ENCODE measurements around the gene EFNA1. TPM values are rescaled to one million over a fixed set of nuclear protein-coding genes. Genes with fewer than 3 reads are reported as not detected.
A peak's percentile ranks its signal among the peaks of the same experiment; 100 is the strongest.
"Not testable (repeated sequence)": the region's sequence is repeated elsewhere in the genome, so short reads cannot be mapped to it uniquely, and the experiment has no call there.

EFNA1 gene
- total and polyA plus RNA-seq, 3 experiments from 2014 or later, result 0.16 to 1.3 (median 0.31) TPM

DNA sequence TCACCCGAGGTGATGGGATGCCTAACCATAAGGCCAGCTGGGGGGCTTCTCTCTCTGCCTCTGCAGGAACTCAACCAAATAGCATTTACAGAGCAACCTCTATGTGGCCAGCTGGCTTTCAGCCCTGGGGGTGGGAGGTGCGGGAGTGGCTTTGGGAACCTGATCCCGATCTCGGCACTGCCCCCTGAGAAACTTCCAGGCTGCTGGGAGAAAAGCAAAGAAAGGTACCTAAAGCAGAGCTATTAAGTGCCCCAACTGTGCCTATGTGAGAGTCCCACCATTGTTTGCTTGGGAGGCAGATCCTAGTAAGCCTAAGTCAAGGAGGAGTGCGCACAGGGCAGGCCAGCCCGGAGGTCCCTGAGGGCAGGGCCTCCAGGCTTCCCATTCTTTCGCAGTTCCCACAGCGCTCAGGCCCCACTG lies 38.4 kb downstream of the EFNA1 start:
- Histone ChIP-seq H3K27ac (ENCODE audit: low read depth, low read length) (no peak overlapping the region), H3K36me3 (ENCODE audit: insufficient read depth, low read length) (peaks cover 18% of the 10 kb centered on the region), H3K27me3 (ENCODE audit: insufficient read depth, low read length, poor library complexity, severe bottlenecking) (no peaks in the 10 kb centered on the region), H3K4me3 (ENCODE audit: low read length) (no peak overlapping the region), H3K9me3 (ENCODE audit: low read length) (no peaks in the 10 kb centered on the region), H3K4me1 (ENCODE audit: insufficient read depth, low read length) (peaks cover 9% of the 10 kb centered on the region)
- H3K27ac Mint-ChIP-seq, result no peak overlapping the region
- H3K27me3 Mint-ChIP-seq, result peaks cover 2 to 3% of the 10 kb centered on the region in 2 donors
- no peak overlapping the region for H3K4me3 Mint-ChIP-seq
- DNase-seq, result no peak
- ChIA-PET CTCF (interaction anchor here (0.8 to 10.7 kb wide), 5 partner anchors 42 to 81 kb away, joined by 3 to 177 read pairs (median 3); partner anchors contain the start of gene THBS3), POLR2A (no interaction called here)
- H3K9me3 Mint-ChIP-seq, result no peaks in the 10 kb centered on the region
- peaks cover 11 to 21% (median 13%) of the 10 kb centered on the region in 3 donors for H3K4me1 Mint-ChIP-seq
- H3K36me3 Mint-ChIP-seq, result peaks cover 0 to 21% (median 7%) of the 10 kb centered on the region in 3 donors

DNA sequence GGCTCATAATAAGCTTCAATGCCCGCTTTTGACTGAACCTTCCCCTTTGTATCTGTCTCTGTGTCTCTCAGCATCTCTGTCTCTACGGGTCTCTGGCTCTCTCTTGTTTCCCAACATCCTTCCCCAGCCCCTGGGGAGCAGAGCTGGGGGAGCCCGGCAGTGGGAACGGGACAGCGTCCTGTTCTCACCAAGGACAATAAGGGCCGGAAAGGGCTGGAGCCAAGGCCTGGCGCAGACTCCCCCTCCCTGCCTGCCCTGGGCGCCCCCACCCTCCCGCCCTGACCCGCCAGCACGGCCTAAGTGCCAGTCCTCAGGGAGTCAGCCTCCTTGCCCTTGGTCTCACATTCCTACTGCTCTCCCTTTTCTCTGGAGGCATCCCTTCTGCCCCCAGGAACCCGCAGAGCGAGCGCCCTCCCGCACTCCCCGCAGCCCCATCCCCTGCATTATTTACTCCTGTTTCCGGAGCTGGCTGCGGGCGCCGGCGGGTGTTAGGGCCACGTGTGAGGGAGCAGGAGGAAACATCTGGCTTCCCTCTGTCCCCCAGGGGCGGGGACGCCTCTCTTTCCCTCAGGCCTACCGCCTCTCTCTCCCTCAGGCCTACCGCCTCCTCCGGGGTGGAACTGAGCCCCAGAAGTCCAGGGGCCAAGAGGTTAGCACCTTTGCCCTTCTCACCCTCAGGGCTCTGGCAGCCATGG lies 38.9 kb downstream of the EFNA1 start:
- H3K4me1 Mint-ChIP-seq, result peaks cover 11 to 22% (median 13%) of the 10 kb centered on the region in 3 donors
- no peaks in the 10 kb centered on the region for H3K9me3 Mint-ChIP-seq
- ChIA-PET CTCF (interaction anchor here (1.0 to 10.7 kb wide), 11 partner anchors 26 to 121 kb away, joined by 3 to 177 read pairs (median 6); partner anchors contain the start of genes ADAM15, DPM3, SLC50A1 and THBS3), POLR2A (no interaction called here)
- Histone ChIP-seq H3K36me3 (ENCODE audit: insufficient read depth, low read length) (peaks cover 18% of the 10 kb centered on the region), H3K27ac (ENCODE audit: low read depth, low read length) (no peak overlapping the region), H3K9me3 (ENCODE audit: low read length) (no peaks in the 10 kb centered on the region), H3K27me3 (ENCODE audit: insufficient read depth, low read length, poor library complexity, severe bottlenecking) (no peaks in the 10 kb centered on the region), H3K4me1 (ENCODE audit: insufficient read depth, low read length) (peaks cover 9% of the 10 kb centered on the region), H3K4me3 (ENCODE audit: low read length) (no peak overlapping the region)
- DNase-seq, result no peak
- H3K27me3 Mint-ChIP-seq, result peaks cover 2 to 3% of the 10 kb centered on the region in 2 donors
- no peak overlapping the region for H3K27ac Mint-ChIP-seq
- peaks cover 0 to 24% (median 7%) of the 10 kb centered on the region in 3 donors for H3K36me3 Mint-ChIP-seq
- H3K4me3 Mint-ChIP-seq, result no peak overlapping the region

DNA sequence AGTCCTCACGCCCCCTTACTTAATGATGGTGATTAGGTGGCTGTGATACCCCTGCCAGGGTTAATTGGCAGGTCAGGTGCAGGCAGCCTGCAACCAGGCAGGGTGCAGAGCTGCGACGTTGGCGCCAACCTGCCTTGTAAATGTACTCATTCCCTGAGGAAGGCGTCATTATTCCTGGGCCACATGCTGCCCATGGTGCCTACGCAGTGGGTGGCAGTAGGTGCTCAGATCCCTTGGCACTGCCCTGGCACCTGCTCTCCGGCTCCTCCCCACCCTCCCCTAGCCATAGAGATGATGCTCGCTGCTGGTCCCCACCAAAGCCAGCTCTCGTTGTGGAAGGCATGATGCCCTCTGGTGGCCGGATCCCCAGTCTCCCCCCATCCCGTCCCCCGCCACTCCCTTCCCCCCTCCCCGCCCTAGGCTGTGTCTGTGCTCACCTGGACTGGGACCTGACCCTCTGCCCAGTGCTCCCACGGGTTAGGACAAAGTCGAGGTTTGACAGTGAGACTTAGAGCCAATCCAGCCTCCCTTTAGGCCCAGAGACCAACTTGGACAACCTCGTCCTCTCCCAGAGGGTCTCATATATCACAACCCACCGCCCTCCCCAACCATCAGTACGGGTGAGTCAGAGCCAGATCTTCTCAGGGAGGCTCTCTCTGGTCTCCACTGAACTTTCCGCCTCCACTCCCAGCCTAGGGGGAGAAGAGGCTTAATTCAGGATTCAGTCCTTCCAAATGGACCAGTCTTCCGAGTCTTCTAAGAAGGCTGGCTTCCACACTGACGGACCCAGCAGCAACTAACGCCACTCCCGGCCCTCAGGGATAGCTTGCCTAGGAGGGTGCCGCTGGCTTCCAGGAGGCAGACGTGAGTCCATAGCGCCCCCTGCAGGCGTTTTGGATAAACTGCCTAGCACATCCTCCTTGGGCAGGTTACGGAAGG lies 39.8 kb downstream of the EFNA1 start:
- H3K4me3 Mint-ChIP-seq, result peak overlapping the region; percentile 31 to 71 (median 48)
- no peaks in the 10 kb centered on the region for H3K9me3 ChIP-seq (ENCODE audit: low read length)
- DNase-seq, result peak; percentile 73 to 88 (median 80)
- peak overlapping the region in 4 of 8 donors; percentile 5 to 55 (median 28) for H3K27ac Mint-ChIP-seq
- POLR2A ChIA-PET, result interaction anchor here (0.9 to 1.1 kb wide), 2 partner anchors 27 to 103 kb away, joined by 3 read pairs; no protein-coding TSS in a partner anchor
- no peaks in the 10 kb centered on the region for H3K27me3 ChIP-seq (ENCODE audit: insufficient read depth, low read length, poor library complexity, severe bottlenecking)
- H3K36me3 Mint-ChIP-seq, result peaks cover 0 to 30% (median 7%) of the 10 kb centered on the region in 3 donors
- peaks cover 18% of the 10 kb centered on the region for H3K4me1 ChIP-seq (ENCODE audit: insufficient read depth, low read length)
- no peaks in the 10 kb centered on the region for H3K9me3 Mint-ChIP-seq
- CTCF ChIA-PET, result interaction anchor here (0.9 to 10.7 kb wide), 18 partner anchors 10 to 122 kb away, joined by 3 to 177 read pairs (median 4); partner anchors contain the start of genes ADAM15, DPM3 and SLC50A1
- peak overlapping the region; percentile 30 for H3K4me3 ChIP-seq (ENCODE audit: low read length)
- peaks cover 18% of the 10 kb centered on the region for H3K36me3 ChIP-seq (ENCODE audit: insufficient read depth, low read length)
- H3K27me3 Mint-ChIP-seq, result peaks cover 2 to 3% of the 10 kb centered on the region in 2 donors
- H3K27ac ChIP-seq (ENCODE audit: low read depth, low read length), result no peak overlapping the region
- H3K4me1 Mint-ChIP-seq, result peaks cover 17 to 30% (median 20%) of the 10 kb centered on the region in 3 donors

DNA sequence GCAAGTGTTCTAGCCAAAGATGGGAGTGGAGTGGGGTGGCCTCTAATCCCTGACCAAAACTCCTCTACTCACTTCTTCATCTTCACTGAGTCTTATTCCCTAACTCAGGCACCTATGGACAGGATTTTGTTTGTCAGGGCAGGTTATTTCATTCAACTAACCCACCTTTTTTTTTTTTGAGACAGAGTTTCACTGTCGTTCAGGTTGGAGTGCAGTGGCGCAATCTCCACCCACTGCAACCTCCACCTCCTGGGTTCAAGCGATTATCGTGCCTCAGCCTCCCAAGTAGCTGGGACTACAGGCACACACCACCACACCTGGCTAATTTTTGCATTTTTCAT lies 40.4 kb downstream of the EFNA1 start:
- Mint-ChIP-seq H3K4me1 (peaks cover 19 to 34% (median 24%) of the 10 kb centered on the region in 3 donors), H3K27ac (peak overlapping the region in 3 of 8 donors; percentile 5 to 55 (median 42)), H3K4me3 (peak overlapping the region in 1 of 7 donors; percentile 71), H3K36me3 (peaks cover 0 to 35% (median 7%) of the 10 kb centered on the region in 3 donors)
- H3K4me3 ChIP-seq (ENCODE audit: low read length); H3K9me3 ChIP-seq (ENCODE audit: low read length); DNase-seq; H3K27me3 Mint-ChIP-seq; H3K27ac ChIP-seq (ENCODE audit: low read depth, low read length); H3K9me3 Mint-ChIP-seq; H3K27me3 ChIP-seq (ENCODE audit: insufficient read depth, low read length, poor library complexity, severe bottlenecking): not testable (repeated sequence)
- ChIA-PET POLR2A (interaction anchor here (0.9 to 1.1 kb wide), 2 partner anchors 26 to 104 kb away, joined by 3 read pairs; no protein-coding TSS in a partner anchor), CTCF (interaction anchor here (0.9 to 10.7 kb wide), 15 partner anchors 10 to 123 kb away, joined by 3 to 177 read pairs (median 4); partner anchors contain the start of gene DPM3)
- peaks cover 20% of the 10 kb centered on the region for H3K4me1 ChIP-seq (ENCODE audit: insufficient read depth, low read length)
- H3K36me3 ChIP-seq (ENCODE audit: insufficient read depth, low read length), result peaks cover 18% of the 10 kb centered on the region

DNA sequence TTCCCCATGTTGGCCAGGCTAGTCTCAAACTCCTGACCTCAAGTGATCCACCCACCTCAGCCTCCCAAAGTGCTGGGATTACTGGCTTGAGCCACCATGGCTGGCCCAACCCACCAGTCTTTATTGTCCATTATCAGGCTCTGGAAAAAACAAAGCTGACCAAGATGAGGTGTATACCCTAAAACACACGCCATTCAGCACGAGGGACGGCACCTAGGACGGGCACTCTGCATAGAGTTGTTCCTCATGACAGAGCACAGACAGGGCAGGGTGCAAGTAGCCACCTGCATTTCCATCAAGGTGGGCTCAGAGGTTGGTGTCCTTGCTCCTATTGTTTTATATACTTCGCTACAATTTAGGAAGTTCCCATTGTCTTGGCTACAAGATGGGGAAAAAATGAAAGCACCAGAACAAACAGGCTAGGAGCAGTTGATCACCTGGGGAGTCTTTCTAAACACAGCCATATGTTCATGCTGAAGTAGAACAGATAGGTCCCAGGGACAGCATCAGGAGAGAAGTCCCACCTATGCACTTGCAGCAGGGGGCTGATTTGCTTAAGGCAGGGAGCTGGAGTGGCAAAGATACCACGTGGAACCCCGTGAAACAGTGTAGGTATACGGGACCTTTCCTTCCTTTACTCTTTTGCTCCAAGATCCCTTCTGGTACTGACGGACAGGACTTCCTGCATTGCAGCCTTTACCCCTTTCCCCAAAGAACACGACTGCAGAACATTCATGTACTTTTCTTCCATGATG lies 41.0 kb downstream of the EFNA1 start:
- POLR2A ChIA-PET, result interaction anchor here (1.1 kb wide), 1 partner anchor 104 kb away, joined by 3 read pairs; no protein-coding TSS in a partner anchor
- peaks cover 24% of the 10 kb centered on the region for H3K4me1 ChIP-seq (ENCODE audit: insufficient read depth, low read length)
- peaks cover 3 to 4% of the 10 kb centered on the region in 2 donors for H3K27me3 Mint-ChIP-seq
- no peak for DNase-seq
- H3K27ac ChIP-seq (ENCODE audit: low read depth, low read length), result no peak overlapping the region
- peak overlapping the region in 2 of 8 donors; percentile 17 to 55 for H3K27ac Mint-ChIP-seq
- no peaks in the 10 kb centered on the region for H3K9me3 ChIP-seq (ENCODE audit: low read length)
- H3K4me3 Mint-ChIP-seq, result peak overlapping the region in 1 of 7 donors; percentile 57
- H3K27me3 ChIP-seq (ENCODE audit: insufficient read depth, low read length, poor library complexity, severe bottlenecking), result no peaks in the 10 kb centered on the region
- no peaks in the 10 kb centered on the region for H3K9me3 Mint-ChIP-seq
- H3K36me3 ChIP-seq (ENCODE audit: insufficient read depth, low read length), result peaks cover 18% of the 10 kb centered on the region
- CTCF ChIA-PET, result interaction anchor here (1.0 to 10.7 kb wide), 12 partner anchors 9 to 107 kb away, joined by 3 to 177 read pairs (median 4); partner anchors contain the start of gene DPM3
- H3K4me3 ChIP-seq (ENCODE audit: low read length), result no peak overlapping the region
- peaks cover 0 to 39% (median 7%) of the 10 kb centered on the region in 3 donors for H3K36me3 Mint-ChIP-seq
- peaks cover 25 to 39% (median 29%) of the 10 kb centered on the region in 3 donors for H3K4me1 Mint-ChIP-seq

DNA sequence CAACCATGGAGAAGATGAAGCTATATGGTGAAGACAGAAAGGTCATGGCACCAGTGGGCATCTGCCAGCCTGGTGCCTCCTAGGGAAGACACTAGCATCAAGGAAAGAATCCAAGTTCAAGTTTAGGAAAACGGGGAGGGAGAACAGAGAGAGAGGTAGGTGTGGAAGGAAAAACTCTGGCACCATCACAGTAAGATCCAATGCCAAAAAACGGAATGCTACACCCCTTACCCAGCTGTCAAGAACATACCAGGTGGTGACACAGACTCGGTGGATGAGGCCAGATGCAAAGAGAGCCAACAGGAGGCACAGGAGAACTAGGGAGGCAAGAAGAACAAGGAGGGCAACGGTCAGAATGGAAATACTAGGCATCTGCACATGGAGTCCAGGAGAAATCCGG lies 41.9 kb downstream of the EFNA1 start:
- POLR2A ChIA-PET, result no interaction called here
- no peak overlapping the region for H3K4me3 ChIP-seq (ENCODE audit: low read length)
- H3K4me1 Mint-ChIP-seq, result peaks cover 29 to 47% (median 37%) of the 10 kb centered on the region in 3 donors
- H3K27me3 Mint-ChIP-seq, result peaks cover 3 to 4% of the 10 kb centered on the region in 2 donors
- peaks cover 0 to 39% (median 7%) of the 10 kb centered on the region in 3 donors for H3K36me3 Mint-ChIP-seq
- no peak for DNase-seq
- peak overlapping the region in 2 of 8 donors; percentile 31 to 55 for H3K27ac Mint-ChIP-seq
- peaks cover 33% of the 10 kb centered on the region for H3K4me1 ChIP-seq (ENCODE audit: insufficient read depth, low read length)
- peaks cover 18% of the 10 kb centered on the region for H3K36me3 ChIP-seq (ENCODE audit: insufficient read depth, low read length)
- no peaks in the 10 kb centered on the region for H3K9me3 Mint-ChIP-seq
- no peaks in the 10 kb centered on the region for H3K27me3 ChIP-seq (ENCODE audit: insufficient read depth, low read length, poor library complexity, severe bottlenecking)
- H3K9me3 ChIP-seq (ENCODE audit: low read length), result no peaks in the 10 kb centered on the region
- H3K4me3 Mint-ChIP-seq, result peak overlapping the region in 3 of 7 donors; percentile 8 to 57 (median 47)
- CTCF ChIA-PET, result interaction anchor here (0.9 to 10.7 kb wide), 6 partner anchors 34 to 125 kb away, joined by 3 to 177 read pairs (median 12); partner anchors contain the start of gene SLC50A1
- H3K27ac ChIP-seq (ENCODE audit: low read depth, low read length), result no peak overlapping the region
